ENCODE measurements around the gene CIZ1.
A peak's percentile ranks its signal among the peaks of the same experiment; 100 is the strongest.

Gene CIZ1

GRCh38 chr9:128218172-128218517 lies 26.8 kb upstream of the CIZ1 start:
- peak overlapping the region; percentile 28 for H3K4me3 ChIP-seq (ENCODE audit: low read depth, low read length)

GRCh38 chr9:128216781-128217553 lies 25.6 kb upstream of the CIZ1 start:
- H3K4me3 ChIP-seq (ENCODE audit: low read depth, low read length), result no peak overlapping the region
- no peak for TF ChIP-seq CTCF (IDR thresholded peaks at IDR 0.05; ENCODE audit: low read depth, low read length)
- in situ Hi-C loops (cut with HindIII; ENCODE audit: low sequenced_read_pairs), result no loop called here

More at GRCh38 chr9:128218172-128218517, 26.8 kb upstream of the CIZ1 start:
- TF ChIP-seq CTCF (IDR thresholded peaks at IDR 0.05; ENCODE audit: low read depth, low read length), result no peak
- in situ Hi-C loops (cut with HindIII; ENCODE audit: low sequenced_read_pairs), result no loop called here
- DNase-seq (ENCODE audit: low read depth, low spot score), result no peak

GRCh38 chr9:128215491-128216409 lies 24.4 kb upstream of the CIZ1 start:
- TF ChIP-seq CTCF (IDR thresholded peaks at IDR 0.05; ENCODE audit: low read depth, low read length), result no peak
- H3K4me3 ChIP-seq (ENCODE audit: low read depth, low read length), result no peak overlapping the region
- peak; percentile 85 for DNase-seq (ENCODE audit: low read depth, low spot score)
- in situ Hi-C loops (cut with HindIII; ENCODE audit: low sequenced_read_pairs), result no loop called here

More at GRCh38 chr9:128216781-128217553, 25.6 kb upstream of the CIZ1 start:
- no peak for DNase-seq (ENCODE audit: low read depth, low spot score)

- TF ChIP-seq CTCF (IDR thresholded peaks at IDR 0.05; ENCODE audit: low read depth, low read length), result no peak
- DNase-seq (ENCODE audit: low read depth, low spot score), result no peak
Observed at GRCh38 chr9:128214571-128215490, 23.5 kb upstream of the CIZ1 start.

GRCh38 chr9:128213746-128214497 lies 22.6 kb upstream of the CIZ1 start:
- no peak for TF ChIP-seq CTCF (IDR thresholded peaks at IDR 0.05; ENCODE audit: low read depth, low read length)
- no peak for DNase-seq (ENCODE audit: low read depth, low spot score)
- H3K4me3 ChIP-seq (ENCODE audit: low read depth, low read length), result no peak overlapping the region
- in situ Hi-C loops (cut with HindIII; ENCODE audit: low sequenced_read_pairs), result no loop called here

More at GRCh38 chr9:128214571-128215490, 23.5 kb upstream of the CIZ1 start:
- H3K4me3 ChIP-seq (ENCODE audit: low read depth, low read length), result no peak overlapping the region
- in situ Hi-C loops (cut with HindIII; ENCODE audit: low sequenced_read_pairs), result no loop called here

Data from astrocyte of the spinal cord (primary cell).